GM21381 (cell line): ENCODE results near the gene SMAP1.
A peak's percentile ranks its signal among the peaks of the same experiment; 100 is the strongest.

ENCODE experiments used
- ATAC-seq: cut with Tn5 transposase; IDR thresholded peaks from one replicate; pipeline ENCODE4 v1.9.1; 2021; ENCODE audit warnings: mild to moderate bottlenecking, moderate library complexity; ENCODE audit not compliant: unreplicated experiment

Gene SMAP1

DNA sequence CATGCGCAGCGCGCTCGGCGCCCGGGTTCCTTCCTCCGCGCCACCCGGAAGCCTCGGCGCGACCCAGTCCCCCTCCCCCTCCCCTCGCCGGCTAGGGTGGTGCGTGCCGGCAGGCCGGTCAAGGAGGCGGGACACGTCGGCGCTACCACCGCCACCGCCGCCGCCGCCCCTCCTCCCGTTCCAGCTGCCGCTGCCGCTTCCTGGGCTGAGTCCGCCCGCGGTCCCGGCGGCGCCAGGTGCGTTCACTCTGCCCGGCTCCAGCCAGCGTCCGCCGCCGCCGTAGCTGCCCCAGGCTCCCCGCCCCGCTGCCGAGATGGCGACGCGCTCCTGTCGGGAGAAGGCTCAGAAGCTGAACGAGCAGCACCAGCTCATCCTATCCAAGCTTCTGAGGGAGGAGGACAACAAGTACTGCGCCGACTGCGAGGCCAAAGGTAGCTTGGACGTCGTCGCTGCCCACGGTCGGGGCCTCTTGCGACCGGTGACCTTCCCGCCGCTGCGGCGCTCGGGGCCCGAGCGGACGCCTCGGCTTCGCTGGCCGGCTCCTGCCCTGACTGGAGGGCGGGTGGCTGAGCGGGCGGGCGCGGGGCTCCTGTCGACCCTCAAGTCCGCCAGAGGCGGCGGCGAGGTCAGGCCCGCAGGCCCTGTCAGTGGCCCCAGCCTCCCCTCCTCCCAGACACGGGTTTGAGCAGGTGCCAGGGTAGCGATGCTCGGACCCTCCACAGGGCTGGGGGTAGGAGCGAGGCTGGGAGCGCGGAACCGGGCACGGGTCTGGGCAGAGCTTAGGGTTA, at the start of gene SMAP1:
TSS of gene SMAP1 (plus strand) at position 173 of the 788 bp plus-strand sequence. CDS start at position 314, 141 bp downstream.
- ATAC-seq: peak; percentile 90

DNA sequence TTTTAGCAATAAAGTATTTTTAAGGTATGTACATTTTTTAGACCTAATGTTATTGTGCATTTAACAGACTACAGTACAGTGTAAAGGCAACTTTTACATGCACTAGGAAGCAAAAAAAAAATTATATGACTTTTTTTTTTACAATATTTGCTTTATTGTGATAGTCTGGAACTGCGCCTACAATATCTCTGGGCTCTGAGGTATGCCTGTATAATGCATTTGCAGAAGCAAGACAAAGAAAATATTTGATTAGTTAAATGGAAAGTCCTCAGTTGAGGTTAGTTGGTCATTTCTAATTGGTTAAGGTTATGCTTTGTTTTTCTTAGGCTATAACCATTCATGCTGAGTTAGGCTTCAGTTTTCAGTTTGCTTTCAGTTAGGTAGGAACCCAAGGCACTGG, 46.9 kb upstream of the SMAP1 start:
- ATAC-seq: no peak

DNA sequence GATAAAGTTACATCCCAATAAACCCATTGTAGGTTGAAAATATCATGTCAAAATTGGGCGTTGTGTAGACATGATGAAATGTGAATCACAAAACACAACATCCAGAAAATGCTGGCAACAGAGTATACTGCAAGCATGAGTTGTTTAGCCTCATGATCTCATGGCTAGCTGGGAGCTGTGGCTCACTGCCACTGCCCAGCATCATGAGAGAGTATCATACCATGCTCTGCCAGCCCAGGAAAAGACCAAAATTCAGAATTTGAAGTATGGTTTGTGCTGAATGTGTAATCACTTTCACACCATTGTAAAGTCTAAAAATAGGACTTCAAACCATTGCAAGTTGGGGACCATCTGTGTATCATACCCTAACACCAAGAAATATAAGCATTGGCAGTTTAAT, 45.2 kb upstream of the SMAP1 start:
- ATAC-seq: no peak

DNA sequence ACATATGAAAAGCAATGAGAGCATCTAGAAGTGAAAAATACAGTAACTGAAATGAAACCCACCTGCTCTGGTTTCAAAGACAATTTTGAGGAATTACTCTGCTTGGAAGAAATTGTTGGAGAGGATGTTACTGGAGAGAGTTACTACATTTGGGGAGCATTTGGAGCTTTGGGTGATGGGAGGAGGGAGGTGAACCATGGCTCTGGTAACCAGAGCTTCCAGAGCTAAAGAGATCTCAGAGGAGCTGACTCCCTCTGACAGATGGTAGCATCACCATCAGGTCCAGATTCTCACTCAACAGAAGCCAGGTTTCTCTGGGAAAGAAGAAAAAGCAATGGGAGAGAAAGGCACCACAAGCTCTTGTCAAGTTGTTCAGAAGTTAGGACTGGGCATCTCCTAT, 42.2 kb upstream of the SMAP1 start:
- no peak for ATAC-seq

DNA sequence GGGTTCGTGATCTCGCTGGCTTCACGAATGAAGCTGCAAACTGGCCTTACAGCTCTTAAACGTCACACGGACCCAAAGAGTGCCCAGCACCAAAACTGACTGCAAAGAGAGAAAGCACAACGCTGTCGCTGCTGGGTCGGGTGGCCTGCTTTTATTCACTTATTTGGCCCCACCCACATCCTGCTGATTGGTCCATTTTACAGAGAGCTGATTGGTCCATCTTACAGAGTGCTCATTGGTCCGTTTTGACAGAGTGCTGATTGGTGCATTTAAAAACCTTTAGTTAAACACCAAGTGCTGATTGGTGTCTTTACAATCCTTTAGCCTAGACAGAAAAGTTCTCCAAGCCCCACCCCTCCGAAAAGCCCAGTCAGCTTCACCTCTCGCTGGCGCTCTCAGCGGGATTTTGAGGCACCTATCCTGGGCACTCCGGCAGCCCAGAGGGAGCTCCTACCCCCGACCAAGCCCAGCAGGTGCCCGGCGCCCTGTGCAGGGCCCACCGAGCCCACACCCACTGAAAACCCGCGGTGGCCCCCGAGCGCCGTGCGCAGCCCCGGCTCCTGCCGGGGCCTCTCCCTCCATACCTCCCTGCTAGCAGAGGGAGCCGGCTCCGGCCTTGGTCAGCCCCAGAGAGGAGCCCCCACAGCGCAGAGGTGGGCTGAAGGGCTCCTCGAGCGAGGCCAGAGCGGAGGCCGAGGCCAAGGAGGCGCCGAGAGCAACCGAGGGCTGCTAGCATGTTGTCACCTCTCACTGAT, 40.0 kb upstream of the SMAP1 start:
- ATAC-seq: no peak

DNA sequence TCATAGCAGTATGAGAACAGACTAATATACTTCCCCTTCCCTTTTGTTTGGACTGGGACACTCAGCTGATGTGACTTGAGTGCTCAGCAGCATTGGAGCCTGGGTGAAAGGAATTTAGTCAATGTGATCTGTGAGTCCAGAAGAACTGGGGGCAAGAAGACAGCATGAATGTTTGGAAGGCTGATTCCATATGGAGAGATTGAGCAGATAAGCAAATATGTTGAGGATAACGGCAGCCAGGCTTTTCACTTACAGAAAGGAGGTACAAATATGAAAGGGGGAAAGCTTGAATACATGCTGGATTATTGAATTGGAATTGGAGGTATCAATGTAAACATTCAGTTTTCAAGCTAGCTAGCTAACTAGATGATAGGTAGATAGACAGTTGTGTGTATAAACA, 37.8 kb upstream of the SMAP1 start:
- ATAC-seq: no peak

DNA sequence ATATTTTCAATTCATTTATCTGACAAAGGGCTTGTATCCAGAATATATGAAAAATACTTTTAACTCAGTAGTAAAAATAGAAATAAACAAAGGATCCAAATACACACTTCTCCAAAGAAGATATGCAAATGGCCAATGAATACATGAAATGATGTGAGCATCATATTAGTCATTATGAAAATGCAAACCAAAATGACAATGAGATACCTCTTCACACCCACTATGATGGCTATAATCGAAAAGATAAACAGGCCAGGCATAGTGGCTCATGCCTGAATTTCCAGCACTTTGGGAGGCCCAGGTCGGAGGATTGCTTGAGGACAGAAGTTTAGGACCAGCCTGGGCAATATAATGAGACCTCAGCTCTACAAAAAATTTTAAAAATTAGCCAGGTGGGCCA, 33.8 kb upstream of the SMAP1 start:
- no peak for ATAC-seq

DNA sequence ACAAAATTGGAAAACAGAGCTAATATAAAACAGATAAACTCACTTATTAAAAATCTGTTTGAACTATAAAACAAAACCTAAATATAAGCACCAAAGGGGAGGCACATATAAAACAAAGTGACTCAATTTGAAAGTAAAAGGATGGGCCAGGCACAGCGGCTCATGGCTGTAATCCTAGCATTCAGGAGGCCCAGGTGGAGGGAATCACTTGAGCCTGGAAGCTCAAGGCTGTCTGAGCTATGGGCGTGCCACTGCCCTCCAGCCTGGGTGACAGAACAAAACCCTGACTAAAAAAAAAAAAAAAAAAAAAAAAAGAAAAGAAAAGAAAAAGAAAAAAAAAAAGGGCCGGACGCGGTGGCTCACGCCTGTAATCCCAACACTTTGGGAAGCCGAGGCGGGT, 31.1 kb upstream of the SMAP1 start:
- ATAC-seq: no peak

DNA sequence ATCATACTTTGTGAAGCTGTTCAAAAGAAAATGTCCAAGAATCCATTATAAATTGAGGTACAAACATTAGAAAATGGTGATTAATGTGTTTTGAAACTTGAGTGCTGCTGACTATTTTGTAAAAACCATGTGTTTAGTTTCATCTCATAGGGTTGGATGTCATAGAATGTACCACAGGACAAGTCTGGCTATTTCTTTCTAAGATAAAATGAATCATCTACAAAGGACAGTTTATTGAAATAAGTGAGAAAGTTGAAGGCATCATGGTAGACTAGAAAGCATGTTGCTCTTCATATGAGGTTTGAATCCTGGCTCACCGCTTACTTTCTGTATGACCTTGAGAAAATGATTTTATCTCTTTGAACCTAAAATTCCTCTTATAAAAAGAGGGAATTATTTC, 29.2 kb upstream of the SMAP1 start:
- no peak for ATAC-seq

DNA sequence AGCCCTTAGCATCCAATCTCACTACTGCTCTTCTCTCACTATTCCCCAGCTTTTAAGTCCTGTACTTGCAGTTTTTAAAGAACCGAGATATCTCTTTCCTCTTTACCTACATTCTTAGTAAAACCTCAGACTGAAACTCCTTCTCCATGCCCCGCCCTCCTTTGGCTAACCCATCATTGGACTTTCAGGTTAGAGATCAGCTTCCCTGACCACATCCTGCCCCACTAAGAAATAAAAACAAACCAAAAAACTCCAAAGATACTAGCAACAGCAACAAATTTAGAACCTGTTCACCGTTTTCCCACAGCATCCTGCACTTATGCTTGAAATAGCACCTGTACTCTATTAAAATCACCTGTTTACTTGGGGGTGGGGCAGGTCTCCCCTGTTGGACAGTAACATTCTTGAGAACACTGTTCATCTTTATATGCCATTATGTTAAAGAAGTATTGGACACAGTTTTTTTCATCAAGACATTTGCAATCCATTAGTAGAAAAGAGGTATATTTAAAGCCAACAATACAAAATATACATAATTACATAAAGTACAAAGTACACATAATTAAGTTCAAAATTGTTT, 16.3 kb upstream of the SMAP1 start:
- peak; percentile 69 for ATAC-seq

DNA sequence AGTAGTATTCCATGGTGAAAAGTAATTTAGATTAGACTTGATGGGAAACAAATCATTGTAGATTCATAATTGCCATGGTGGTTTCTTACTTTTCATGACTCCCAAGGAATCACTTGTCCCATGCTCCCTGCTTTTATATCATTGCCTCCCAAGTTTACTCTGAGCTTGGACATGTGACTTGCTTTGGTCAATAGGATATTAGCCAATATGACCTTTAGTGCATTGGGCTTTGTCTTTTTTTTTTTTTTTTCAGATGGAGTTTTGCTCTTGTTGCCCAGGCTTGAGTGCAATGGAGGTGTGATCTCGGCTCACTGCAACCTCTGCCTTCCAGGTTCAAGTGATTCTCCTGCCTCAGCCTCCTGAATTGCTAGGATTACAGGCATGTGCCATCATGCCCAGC, 15.5 kb upstream of the SMAP1 start:
- ATAC-seq: no peak

DNA sequence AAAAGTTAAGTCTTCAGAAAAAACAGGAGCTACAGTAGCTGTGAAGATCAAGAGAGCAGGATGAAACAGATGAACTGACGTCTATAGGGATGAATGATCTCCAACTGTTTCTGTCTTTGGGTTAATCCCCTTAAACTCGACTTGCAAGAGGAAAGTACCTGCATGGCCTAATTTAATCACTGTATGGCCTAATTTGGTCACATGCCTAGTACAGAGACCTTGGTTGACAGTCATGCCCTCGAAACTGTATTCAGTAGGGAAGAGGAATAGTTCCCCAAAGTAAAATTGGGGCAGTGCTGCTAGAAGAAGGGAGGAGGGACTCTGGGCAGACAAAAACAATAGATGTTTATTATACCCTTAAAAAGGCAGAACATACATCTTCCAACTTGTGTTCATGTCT, 10.0 kb upstream of the SMAP1 start:
- no peak for ATAC-seq

DNA sequence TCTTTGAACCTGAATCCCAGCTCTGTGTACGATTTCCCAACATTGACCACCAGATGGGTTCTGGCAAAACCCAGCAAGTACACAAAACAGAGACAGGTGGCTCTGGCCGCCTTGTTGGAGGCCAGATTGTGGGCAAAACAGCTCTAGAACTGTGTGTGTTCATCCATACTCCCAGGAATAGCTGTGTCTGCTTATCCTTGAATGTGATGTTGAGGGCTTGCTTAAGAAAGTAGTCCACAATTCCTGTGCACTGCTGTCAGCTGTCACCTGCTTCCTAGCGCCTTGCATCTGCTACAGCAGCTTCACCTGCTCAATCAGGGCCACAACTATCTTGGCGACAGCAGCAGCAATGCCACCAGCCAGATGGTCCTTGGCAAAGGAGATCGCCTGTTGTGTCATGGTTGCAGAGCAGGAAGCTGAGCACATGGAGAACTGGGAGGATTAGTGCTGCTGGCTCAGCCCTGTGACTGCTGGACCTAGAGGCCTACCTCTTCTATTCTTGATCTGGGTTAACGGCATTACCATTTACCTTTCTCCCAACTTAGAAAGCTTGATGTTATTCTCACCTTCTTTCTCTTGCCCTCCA, 3.7 kb upstream of the SMAP1 start:
- ATAC-seq: no peak

DNA sequence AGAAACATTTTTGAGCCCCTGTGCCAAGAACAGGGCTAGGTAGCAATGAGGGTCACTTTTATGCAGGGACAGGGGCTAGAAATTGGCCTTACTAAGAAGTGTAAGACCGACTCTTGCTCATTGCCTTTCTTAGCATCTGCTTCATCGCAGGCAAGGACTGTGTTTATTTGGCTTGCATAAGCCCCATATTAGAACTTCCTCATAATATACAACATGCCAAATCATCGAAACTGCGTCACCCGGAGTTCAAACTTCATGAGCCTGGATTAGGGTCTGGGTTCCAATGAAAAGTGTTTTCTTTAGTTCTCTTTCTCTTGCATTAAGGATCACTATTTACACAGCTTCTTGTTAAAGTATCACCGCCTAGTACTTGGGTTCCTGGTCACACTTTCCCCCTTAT, 977 bp upstream of the SMAP1 start:
- ATAC-seq: no peak

DNA sequence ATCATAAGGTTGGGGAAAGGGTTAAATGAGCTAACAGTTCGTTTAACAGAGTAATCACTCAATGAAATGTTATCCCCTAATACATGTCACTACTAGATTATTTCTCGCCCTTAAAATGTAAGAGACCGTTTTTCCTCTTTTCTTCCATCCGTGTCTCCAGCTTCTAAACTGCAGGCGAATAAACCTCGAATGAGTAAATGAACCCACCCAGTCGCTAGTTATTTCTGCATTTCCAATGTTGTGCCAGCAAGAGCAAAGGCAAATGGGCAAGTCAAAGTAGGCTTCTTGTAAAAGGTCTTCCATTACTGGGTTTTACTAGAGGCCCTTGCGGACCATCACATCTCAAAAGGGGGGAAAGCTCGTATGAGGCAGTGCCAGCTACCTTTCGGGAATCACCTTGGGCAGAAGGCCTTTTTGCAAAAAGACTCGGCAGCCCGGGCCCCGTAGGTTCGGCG, 400 bp upstream of the SMAP1 start:
- no peak for ATAC-seq

DNA sequence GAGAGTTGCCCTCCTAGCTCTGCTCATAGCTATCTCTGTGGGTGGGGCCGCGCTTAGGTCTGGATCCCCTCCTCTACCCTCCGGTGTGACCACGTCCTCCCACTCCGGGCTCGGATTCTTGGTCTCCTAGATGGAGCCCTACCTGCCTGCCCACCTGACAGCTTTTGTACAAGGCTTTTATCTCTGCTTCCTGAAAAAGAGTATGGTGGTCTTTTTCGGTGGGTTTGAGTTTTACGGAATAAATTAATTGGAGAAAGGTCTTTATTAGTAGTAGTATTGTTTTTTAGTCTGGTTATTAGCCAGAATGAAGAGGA, 773 bp downstream of the SMAP1 start:
- peak; percentile 57 for ATAC-seq

DNA sequence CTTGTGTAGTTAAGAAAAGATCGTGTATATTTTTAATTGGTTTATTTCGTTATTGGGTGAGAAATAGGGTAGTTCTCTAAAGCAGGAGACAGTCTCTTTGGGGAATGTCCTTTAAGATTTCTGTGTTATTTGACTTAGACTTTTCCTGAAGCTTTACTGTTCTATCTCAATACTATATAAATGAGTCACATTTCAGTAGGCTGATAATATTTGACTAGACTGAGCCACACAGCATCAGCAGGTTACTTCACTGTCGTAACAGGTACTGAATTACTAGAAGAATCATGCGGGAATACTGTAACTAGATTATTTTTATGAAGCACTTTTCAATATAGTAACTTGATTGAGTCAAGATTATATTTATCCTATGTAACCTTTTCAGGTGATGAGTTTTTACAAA, 1.4 kb downstream of the SMAP1 start:
- ATAC-seq: no peak

DNA sequence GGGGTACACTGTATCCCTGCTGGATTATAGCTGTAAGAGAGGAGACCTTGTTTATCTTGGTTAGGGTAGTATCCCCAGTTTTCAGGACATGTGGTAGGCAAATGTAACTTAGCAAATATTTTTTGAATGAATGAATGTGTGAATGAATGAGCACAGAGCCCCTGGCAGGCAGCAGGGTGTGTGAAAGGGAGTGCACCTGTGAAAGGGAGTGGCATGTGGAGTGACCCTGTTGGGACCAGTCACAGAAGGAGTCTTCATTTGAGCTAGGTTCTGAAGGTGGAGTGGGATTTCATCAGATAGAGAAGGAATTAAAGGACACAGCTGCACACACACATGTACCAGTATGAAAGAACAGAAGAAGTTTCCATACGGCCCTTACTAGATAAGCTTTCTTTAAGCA, 4.9 kb downstream of the SMAP1 start:
- no peak for ATAC-seq

DNA sequence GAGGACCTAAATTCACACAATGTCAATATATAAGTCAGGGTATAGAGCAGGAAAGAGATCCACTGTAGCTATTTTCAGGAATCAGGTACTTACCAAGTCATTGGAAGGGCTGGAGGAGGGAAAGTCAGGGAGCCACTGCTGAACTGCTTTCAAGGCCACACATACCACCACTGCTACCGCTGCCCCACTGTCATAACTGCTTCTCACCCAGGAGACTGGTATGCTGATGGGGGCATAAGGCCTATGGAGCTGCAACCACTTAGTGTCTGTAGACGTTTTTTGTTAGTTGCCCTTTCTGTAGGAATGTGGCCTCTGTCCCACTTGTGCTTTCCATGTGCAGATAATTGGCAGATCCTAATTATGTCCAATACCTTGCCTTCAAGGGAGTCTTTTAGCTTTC, 5.4 kb downstream of the SMAP1 start:
- no peak for ATAC-seq

DNA sequence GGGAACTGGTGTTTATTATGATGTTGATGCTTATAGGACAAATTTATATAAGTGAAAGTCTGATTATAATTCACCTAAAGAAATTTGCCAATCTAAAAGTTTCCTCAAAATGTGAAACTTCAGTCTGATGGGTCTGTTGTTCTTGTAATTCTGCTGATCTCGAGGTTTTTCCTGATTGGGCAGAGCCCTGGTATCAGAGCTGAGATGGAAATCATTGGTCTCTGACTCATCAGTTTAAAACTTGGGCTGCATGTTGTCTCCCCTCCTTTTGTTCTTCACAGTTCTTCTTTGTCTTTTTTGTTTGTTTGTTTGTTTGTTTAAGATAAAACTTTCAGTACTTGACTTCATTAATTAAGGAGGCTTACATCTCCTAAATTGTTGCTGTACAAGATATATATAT, 5.9 kb downstream of the SMAP1 start:
- no peak for ATAC-seq

DNA sequence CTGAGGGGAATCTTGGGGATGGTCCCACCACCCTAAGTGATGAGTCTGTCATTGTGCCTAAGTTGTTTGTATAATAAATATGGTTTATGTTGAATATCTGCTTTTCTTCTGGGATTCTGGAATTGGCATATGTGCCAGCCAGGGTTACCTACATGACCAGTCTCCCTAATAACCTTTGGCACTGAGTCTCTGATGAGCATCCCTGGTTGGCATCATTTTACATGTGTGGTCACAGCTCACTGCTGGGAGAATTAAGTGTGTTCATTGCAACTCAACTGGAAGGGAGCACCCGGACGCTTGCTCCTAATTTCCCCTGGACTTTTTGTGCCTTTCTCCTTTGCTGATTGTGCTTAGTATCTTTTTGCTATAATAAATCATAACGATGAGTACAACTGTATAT, 8.1 kb downstream of the SMAP1 start:
- ATAC-seq: no peak

DNA sequence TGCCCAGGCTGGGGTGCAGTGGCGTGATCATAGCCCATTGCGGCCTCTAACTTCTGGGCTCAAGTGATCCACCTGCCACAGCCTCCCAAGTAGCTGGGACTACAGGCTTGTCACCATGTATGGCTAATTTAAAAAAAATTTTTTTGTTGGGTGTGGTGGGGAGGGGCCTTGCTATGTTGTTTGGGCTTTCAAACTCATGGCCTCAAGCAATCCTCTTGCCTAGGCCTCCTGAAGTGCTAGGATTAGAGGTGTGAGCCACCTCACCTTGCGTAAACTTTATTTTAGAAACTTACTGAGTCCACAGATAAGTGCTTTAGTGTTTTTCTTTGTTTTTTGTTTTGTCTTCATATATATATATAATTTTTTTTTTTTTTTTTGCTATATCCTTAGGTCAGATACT, 9.1 kb downstream of the SMAP1 start:
- no peak for ATAC-seq
